PC-3 (cell line): Measurements from ENCODE around the gene DENND4B. TPM values are rescaled to one million over a fixed set of nuclear protein-coding genes. Genes with fewer than 3 reads are reported as not detected.

Experiments used
- ATAC-seq: fragments of 200-7000 bp; cut with Tn5 transposase; 2 replicates; pipeline ENCODE4 v1.9.1; 2020; ENCODE audit warnings: mild to moderate bottlenecking, moderate library complexity
- BruUV-seq: library from RNA; stranded (reverse); fragments of 400-500 nt; replicated peaks from 2 replicates; lab custom pipeline; 2021; lab: Mats Ljungman, UMichigan
- CTCF ChIA-PET: fragments of 300-600 bp; sonication (Branson Sonifier 250); formaldehyde crosslinking; loops from one replicate; lab custom pipeline; 2022; ENCODE audit warnings: antibody characterized with exemption; lab: Charles Lee
- POLR2A ChIA-PET: fragments of 300-600 bp; sonication (Branson Sonifier 250); formaldehyde crosslinking; loops from one replicate; lab custom pipeline; 2022; ENCODE audit warnings: antibody characterized with exemption; ENCODE audit not compliant: unreplicated experiment; lab: Charles Lee
- DNase-seq: peaks from one replicate; pipeline ENCODE4 v3.0.0-alpha.2; 2015
- H2AFZ ChIP-seq: fragments of 300-600 bp; sonication (generic); 2 replicates; pipeline ENCODE4 v1.6.0; 2016; ENCODE audit warnings: antibody characterized with exemption, low read length
- H3F3A ChIP-seq: fragments of 300-600 bp; sonication (generic); one replicate; pipeline ENCODE4 v1.6.0; 2017; ENCODE audit warnings: antibody characterized with exemption, low read length, control low read depth, mild to moderate bottlenecking; ENCODE audit not compliant: unreplicated experiment
- H3K27ac ChIP-seq: fragments of 300-600 bp; sonication (generic); 2 replicates; pipeline ENCODE4 v1.5.1; 2016; ENCODE audit warnings: mild to moderate bottlenecking, low read length
- H3K27me3 ChIP-seq: fragments of 300-600 bp; sonication (generic); 2 replicates; pipeline ENCODE4 v1.6.1; 2016; ENCODE audit warnings: low read length, mixed read lengths
- H3K36me3 ChIP-seq: fragments of 300-600 bp; sonication (generic); 2 replicates; pipeline ENCODE4 v1.6.1; 2016; ENCODE audit warnings: low read depth, mixed run types, low read length, mixed read lengths
- H3K4me1 ChIP-seq: fragments of 300-600 bp; sonication (generic); 2 replicates; pipeline ENCODE4 v1.5.1; 2016; ENCODE audit warnings: low read length; ENCODE audit not compliant: insufficient read depth
- H3K4me2 ChIP-seq: fragments of 300-600 bp; sonication (generic); 2 replicates; pipeline ENCODE4 v1.6.0; 2016; ENCODE audit warnings: low read length
- H3K4me3 ChIP-seq: fragments of 300-600 bp; sonication (generic); 2 replicates; pipeline ENCODE4 v1.5.1; 2016; ENCODE audit warnings: mild to moderate bottlenecking, low read length, mixed read lengths
- H3K79me2 ChIP-seq: fragments of 300-600 bp; sonication (generic); 2 replicates; pipeline ENCODE4 v1.6.1; 2017; ENCODE audit warnings: low read length, mixed read lengths
- H3K9ac ChIP-seq: fragments of 300-600 bp; sonication (generic); 2 replicates; pipeline ENCODE4 v1.6.0; 2016; ENCODE audit warnings: mild to moderate bottlenecking, low read length
- H3K9me2 ChIP-seq: fragments of 300-600 bp; sonication (generic); replicated peaks from 2 replicates; pipeline ENCODE4 v1.6.1; 2016; ENCODE audit warnings: mixed run types, low read length, mixed read lengths
- H3K9me3 ChIP-seq: fragments of 300-600 bp; sonication (generic); 2 replicates; pipeline ENCODE4 v1.6.1; 2016; ENCODE audit warnings: low read length, mixed read lengths
- H4K20me1 ChIP-seq: fragments of 300-600 bp; sonication (generic); 2 replicates; pipeline ENCODE4 v1.6.1; 2016; ENCODE audit warnings: low read length, mixed read lengths
- CTCF ChIP-seq: fragments of 300-600 bp; sonication (generic); conservative IDR thresholded peaks from 2 replicates; pipeline ENCODE4 v1.5.1; 2017; ENCODE audit warnings: antibody characterized with exemption, low read depth, mild to moderate bottlenecking, low read length
- EZH2 ChIP-seq: fragments of 300-600 bp; sonication (generic); IDR thresholded peaks from one replicate; pipeline ENCODE4 v1.6.1; 2017; ENCODE audit warnings: antibody characterized with exemption, mild to moderate bottlenecking, low read length; ENCODE audit not compliant: unreplicated experiment
- EZH2phosphoT487 ChIP-seq: fragments of 300-600 bp; sonication (generic); IDR thresholded peaks from 2 replicates; pipeline ENCODE4 v1.6.1; 2018; ENCODE audit warnings: mild to moderate bottlenecking, antibody characterized with exemption, low read length, borderline replicate concordance
- intact Hi-C: fragments of 100-400 bp; cut with micrococcal nuclease; formaldehyde crosslinking; loops from 2 replicates; pipeline ENCODE4 v1.9.0; 2023
- total RNA-seq: library from RNA; depleted of rRNA; stranded (reverse); fragments of >200 nt; gene quantifications from 2 replicates; pipeline ENCODE4 v1.2.3, GENCODE V29; 2014

Gene DENND4B
- total RNA-seq, 1 experiment from 2014 or later: 27.3 TPM

DNA sequence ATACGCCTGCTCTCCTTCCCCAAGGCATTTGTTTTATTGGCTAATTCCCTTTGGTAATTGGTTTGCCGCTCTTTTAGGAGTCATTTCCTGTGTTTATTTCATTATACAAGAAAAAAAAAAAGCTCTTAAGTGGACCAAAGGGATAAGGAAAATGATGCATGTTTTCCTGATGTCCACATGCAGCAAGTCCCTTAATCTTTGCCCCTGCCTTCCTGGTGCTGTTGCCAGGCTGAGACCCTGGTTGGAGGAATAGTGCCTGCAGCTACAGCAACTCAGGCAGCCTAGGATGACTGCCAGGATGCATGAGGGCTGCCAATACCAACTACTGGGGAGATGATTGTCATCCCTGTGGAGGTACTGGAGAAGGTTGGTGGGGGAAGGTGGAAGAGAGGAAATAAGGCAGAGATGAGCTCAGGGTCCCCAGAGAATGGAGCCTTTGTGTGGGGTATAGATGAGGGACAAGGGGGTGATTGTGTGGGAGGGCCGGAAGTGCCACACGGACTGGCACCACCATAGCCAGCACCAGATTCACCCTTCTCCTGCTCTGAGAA lies 17.7 kb downstream of the DENND4B start:
- no peaks in the 10 kb centered on the region for H4K20me1 ChIP-seq
- no peaks in the 10 kb centered on the region for H3K79me2 ChIP-seq
- H3K27ac ChIP-seq: no peak overlapping the region
- ATAC-seq: no peak
- no peaks in the 10 kb centered on the region for H3F3A ChIP-seq
- no peaks in the 10 kb centered on the region for H3K9me2 ChIP-seq
- H3K36me3 ChIP-seq: peaks cover 4% of the 10 kb centered on the region; the same call in 1 of the 2 replicates
- BruUV-seq: no TSS peak
- peaks cover 7% of the 10 kb centered on the region for H3K4me1 ChIP-seq
- H2AFZ ChIP-seq: no peak overlapping the region
- ChIA-PET CTCF (interaction anchor here (0.6 kb wide), 1 partner anchor 38 kb away, joined by 3 read pairs; no protein-coding TSS in a partner anchor), POLR2A (interaction anchor here (0.6 kb wide), 1 partner anchor 11 kb away, joined by 4 read pairs; no protein-coding TSS in a partner anchor)
- no peaks in the 10 kb centered on the region for H3K9me3 ChIP-seq
- intact Hi-C loops: no loop called here
- no peak overlapping the region for H3K4me3 ChIP-seq
- H3K27me3 ChIP-seq: no peaks in the 10 kb centered on the region
- no peak overlapping the region for H3K4me2 ChIP-seq
- no peak for TF ChIP-seq EZH2
- TF ChIP-seq CTCF: no peak
- no peak for TF ChIP-seq EZH2phosphoT487
- no peak overlapping the region for H3K9ac ChIP-seq
- DNase-seq: no peak

GRCh38 chr1:153928245-153928644 lies 18.3 kb downstream of the DENND4B start:
- POLR2A ChIA-PET: no interaction called here
- no peak overlapping the region for H3K4me3 ChIP-seq
- no TSS peak for BruUV-seq
- CTCF ChIA-PET: no interaction called here
- no peak overlapping the region for H3K4me2 ChIP-seq
- no peaks in the 10 kb centered on the region for H3K9me3 ChIP-seq
- no peaks in the 10 kb centered on the region for H3F3A ChIP-seq
- no peaks in the 10 kb centered on the region for H3K27me3 ChIP-seq
- peaks cover 12% of the 10 kb centered on the region for H3K4me1 ChIP-seq
- H3K79me2 ChIP-seq: no peaks in the 10 kb centered on the region
- intact Hi-C loops: no loop called here
- H2AFZ ChIP-seq: no peak overlapping the region
- peaks cover 4% of the 10 kb centered on the region; the same call in 1 of the 2 replicates for H3K36me3 ChIP-seq
- H3K9ac ChIP-seq: no peak overlapping the region
- ATAC-seq (no peak), DNase-seq (no peak)
- no peak for TF ChIP-seq EZH2phosphoT487
- no peaks in the 10 kb centered on the region for H4K20me1 ChIP-seq
- no peaks in the 10 kb centered on the region for H3K9me2 ChIP-seq
- H3K27ac ChIP-seq: no peak overlapping the region

DNA sequence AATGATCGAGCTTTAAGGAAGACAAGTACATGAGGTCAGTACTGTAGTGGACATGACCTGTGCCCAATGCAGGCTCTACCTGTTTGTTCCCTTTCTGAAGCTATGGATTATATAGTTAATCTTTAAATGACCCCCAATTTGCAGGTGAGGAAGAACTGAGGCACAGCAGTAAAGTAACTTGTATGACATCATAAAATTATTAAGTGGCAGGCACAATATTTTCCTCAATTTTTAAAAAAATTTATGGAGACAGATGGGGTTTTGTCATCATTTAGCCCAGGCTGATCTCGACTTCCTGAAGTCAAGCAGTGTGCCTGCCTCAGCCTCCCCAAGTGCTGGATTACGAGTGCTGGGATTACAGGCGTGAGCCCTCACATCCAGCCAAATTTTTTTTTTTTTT lies 20.1 kb downstream of the DENND4B start:
- BruUV-seq: no TSS peak
- Histone ChIP-seq H3K9me2 (no peaks in the 10 kb centered on the region), H3K4me1 (peaks cover 12% of the 10 kb centered on the region), H2AFZ (no peak overlapping the region), H3K27me3 (no peaks in the 10 kb centered on the region), H3F3A (no peaks in the 10 kb centered on the region), H3K4me3 (no peak overlapping the region), H3K4me2 (no peak overlapping the region), H4K20me1 (peaks cover 6% of the 10 kb centered on the region; the same call in 1 of the 2 replicates), H3K27ac (no peak overlapping the region), H3K9me3 (no peaks in the 10 kb centered on the region), H3K9ac (no peak overlapping the region), H3K79me2 (peaks cover 9% of the 10 kb centered on the region), H3K36me3 (no peaks in the 10 kb centered on the region)
- ATAC-seq: no peak
- TF ChIP-seq EZH2phosphoT487: no peak
- TF ChIP-seq EZH2: no peak
- no peak for TF ChIP-seq CTCF
- DNase-seq: no peak
- intact Hi-C loops: no loop called here
- CTCF ChIA-PET: no interaction called here
- POLR2A ChIA-PET: no interaction called here
